Kidney epithelial cell (primary cell): ENCODE results near the gene NPHP4. TPM values are rescaled to one million over a fixed set of nuclear protein-coding genes. Genes with fewer than 3 reads are reported as not detected.
A peak's percentile ranks its signal among the peaks of the same experiment; 100 is the strongest.

Source experiments
- DNase-seq: peaks from one replicate; pipeline ENCODE4 v3.0.0-alpha.2; 2010; ENCODE audit warnings: low read depth
- H3K27me3 ChIP-seq: 2 replicates; pipeline ENCODE4 v1.6.0; 2011; ENCODE audit warnings: low read length; ENCODE audit not compliant: control insufficient read depth, insufficient read depth
- H3K36me3 ChIP-seq: 2 replicates; pipeline ENCODE4 v1.5.1; 2011; ENCODE audit warnings: low read length; ENCODE audit not compliant: control insufficient read depth, insufficient read depth
- H3K4me3 ChIP-seq: 2 replicates; pipeline ENCODE4 v1.5.1; 2011; ENCODE audit warnings: low read depth, mild to moderate bottlenecking, control low read depth, low read length
- total RNA-seq: library from RNA; depleted of rRNA; stranded (reverse); fragments of >200 nt; gene quantifications from 2 replicates; pipeline ENCODE4 v1.2.3, GENCODE V29; 2015
- TF ChIP-seq, protein P1 (sequence below): IDR thresholded peaks from 2 replicates; pipeline ENCODE4 v1.5.1; 2011; ENCODE audit warnings: mild to moderate bottlenecking, moderate library complexity, low read length, control low read depth, inconsistent platforms; ENCODE audit not compliant: insufficient read depth, poor library complexity, severe bottlenecking

NPHP4 gene
- total RNA-seq, 1 donor from 2014 or later, result 6.6 TPM

DNA sequence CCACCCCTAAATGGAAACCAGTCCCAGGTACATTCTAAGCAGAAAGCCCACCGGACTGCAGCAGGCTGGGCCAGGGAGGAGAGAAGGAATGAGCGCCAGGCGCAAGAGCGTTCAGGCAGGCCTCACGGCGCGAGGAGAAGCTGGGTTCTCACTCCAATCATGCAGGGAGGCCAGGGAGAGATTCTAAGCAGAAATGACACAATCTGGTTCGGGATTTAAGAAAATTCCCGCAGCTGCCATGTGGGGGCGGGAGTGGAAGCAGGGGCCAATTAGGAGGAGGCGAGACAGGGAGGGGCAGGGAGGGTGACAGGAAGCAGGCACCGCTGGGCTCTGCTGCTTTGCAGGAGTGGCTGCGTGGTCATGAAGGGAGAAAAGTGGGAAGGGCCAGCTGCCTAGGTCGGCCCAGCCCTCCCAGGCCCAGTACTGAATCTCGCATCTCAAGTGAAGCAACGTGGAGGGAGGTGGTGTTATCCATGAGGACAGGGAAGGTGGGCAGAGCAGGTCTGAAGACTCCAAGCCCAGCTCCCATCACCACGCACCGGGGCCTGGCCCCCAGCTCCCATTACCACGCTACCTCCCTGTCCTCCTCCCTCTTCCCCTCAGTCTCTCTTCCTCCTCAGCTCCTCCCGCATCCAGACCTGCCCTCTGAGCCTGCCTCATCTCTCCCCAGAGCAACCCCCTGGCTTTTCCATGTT is 11.8 kb downstream of the NPHP4 start:
- DNase-seq, result peak; percentile 42
- H3K36me3 ChIP-seq, result no peaks in the 10 kb centered on the region

DNA sequence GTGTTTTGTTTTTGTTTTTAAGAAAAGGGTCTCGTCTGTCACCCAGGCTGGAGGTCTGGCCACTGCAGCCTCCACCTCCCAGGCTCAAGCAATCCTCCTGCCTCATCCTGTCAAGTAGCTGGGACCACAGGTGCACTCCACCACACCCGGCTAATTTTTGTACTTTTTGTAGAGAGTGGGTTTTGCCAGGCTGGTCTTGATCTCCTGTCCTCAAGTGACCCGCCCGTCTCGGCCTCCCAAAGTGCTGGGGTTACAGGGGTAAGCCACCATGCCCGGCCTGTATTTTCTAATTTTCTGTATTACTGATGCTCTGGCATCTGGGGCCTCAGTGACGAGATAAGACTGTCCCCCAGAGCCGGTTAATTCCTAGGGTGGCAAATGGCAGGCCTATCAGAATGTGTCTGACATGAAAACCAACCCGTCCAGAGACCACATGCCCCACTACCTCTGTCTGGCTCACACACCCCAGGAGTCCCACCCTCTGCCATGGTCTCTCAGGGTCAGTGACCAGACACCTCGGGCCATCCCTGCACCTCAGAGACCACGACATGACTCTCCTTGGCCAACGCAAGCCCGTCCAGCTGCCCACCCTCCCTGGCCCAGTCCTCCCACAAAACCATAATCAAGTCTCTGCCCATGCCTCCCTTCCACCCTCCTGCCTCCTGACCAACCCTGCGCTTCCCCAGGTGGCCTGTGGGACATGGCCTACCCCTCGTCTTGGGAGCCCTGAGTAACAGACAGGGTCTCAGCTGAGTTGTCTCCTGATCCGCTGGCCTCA is 12.5 kb downstream of the NPHP4 start:
- no peak for DNase-seq
- H3K27me3 ChIP-seq, result no peaks in the 10 kb centered on the region
- no peak overlapping the region for H3K4me3 ChIP-seq
- TF ChIP-seq, protein P1, sequence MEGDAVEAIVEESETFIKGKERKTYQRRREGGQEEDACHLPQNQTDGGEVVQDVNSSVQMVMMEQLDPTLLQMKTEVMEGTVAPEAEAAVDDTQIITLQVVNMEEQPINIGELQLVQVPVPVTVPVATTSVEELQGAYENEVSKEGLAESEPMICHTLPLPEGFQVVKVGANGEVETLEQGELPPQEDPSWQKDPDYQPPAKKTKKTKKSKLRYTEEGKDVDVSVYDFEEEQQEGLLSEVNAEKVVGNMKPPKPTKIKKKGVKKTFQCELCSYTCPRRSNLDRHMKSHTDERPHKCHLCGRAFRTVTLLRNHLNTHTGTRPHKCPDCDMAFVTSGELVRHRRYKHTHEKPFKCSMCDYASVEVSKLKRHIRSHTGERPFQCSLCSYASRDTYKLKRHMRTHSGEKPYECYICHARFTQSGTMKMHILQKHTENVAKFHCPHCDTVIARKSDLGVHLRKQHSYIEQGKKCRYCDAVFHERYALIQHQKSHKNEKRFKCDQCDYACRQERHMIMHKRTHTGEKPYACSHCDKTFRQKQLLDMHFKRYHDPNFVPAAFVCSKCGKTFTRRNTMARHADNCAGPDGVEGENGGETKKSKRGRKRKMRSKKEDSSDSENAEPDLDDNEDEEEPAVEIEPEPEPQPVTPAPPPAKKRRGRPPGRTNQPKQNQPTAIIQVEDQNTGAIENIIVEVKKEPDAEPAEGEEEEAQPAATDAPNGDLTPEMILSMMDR, result no peak
- no peaks in the 10 kb centered on the region for H3K36me3 ChIP-seq

More for the DNA sequence above, 11.8 kb downstream of the NPHP4 start:
- TF ChIP-seq, protein P1, result peak; percentile 38
- H3K4me3 ChIP-seq, result no peak overlapping the region
- no peaks in the 10 kb centered on the region for H3K27me3 ChIP-seq

DNA sequence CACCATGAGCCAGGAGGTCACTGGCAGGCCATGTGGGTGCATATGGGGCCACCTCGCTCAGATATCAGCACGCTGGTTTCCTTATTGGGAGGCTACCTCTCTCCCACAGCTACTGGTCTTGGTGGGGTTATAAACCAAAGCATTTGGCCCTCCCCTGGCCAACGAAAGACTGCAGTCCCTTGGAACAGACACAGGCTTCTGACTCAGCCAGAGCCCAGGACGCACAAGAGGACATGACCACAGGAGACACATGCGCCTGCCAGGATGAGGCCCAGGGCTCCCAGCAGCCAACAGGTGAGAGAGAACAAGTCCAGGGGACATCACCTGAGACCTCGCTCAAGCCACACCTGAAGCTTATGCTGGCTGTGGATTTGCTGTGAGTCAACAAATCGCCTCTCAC is 13.8 kb downstream of the NPHP4 start:
- Histone ChIP-seq H3K4me3 (no peak overlapping the region), H3K27me3 (no peaks in the 10 kb centered on the region), H3K36me3 (no peaks in the 10 kb centered on the region)
- TF ChIP-seq, protein P1, result no peak
- no peak for DNase-seq

DNA sequence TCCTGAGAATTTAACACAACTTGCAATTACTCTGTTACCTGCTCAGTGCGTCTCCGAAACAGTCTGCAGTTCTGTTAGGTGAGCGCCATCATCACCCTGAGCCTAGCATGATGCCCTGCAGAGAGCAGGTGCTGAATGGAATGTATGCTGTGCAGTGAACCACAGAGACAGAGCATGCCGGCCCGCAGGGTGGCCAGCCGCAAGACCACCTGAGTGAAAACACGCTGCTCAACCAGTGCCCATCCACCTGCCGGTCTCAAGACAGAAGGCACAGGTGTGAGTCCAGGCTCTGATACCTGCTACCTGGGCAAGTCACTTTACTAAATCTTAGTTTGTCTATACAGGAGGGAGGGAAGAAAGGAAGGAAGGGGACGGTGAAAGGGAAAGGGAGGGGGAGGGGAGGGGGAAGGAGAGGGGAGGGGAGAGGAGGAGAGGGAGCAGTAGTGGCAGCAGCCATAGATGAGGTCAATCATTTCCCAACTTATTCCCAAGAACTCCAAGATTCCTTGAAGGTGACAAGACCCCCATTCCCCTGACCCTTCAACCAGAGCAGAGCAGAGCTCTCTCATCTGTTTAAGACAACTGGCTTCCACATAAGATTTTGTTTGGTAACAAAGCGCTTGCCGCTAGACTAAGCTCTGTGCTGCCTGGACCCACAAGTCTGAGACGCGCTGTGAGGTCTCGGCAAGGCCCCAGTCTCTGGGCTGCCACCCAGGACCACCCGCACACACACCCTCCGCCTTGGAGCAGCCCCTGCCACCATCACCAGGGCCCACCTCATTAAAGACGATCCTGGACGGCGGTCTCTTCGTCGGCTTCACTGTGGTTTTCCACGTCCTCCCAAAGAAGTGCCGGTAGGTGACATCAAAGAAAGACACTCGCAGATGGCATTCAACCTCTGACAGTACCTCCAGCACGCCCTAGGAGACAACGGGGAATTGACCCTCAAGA is 14.5 kb downstream of the NPHP4 start:
- Histone ChIP-seq H3K27me3 (no peaks in the 10 kb centered on the region), H3K36me3 (no peaks in the 10 kb centered on the region), H3K4me3 (no peak overlapping the region)
- DNase-seq, result no peak
- TF ChIP-seq, protein P1, result no peak

DNA sequence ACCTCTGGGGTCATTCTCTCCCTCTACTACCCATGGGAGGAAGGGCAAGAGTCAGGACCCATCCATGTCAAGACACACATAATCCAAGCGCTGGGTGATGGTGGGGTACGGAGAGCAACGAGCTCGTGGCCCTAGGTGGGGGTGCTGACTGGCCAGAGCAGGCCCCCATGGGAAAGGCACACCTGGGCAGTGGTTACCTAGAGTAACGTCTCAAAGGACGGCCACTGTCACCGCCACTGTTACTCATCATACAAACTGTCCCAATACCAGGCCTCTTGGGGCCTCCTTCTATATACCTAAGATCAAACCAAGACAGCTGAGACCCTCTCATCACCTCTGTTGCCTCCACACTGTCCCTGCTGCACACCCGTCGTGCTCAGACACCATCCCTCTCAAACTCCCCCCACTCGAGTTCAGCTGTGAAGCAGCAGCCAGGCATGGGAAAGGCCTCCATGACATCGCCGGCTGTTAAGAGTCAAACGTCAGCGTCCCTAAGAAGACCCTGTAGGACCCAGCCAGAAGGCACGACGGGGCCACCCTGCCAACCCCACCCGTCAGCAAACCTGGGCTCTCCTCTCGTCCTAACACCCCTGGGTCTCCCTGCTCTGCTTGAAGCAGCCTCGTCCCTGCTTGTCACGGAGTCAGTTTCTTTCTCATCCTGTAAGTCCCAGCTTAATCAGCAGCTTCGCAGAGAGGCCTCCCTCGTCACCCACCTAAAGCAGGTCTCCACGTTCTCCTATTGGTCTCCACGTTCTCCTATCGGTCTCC is 15.3 kb downstream of the NPHP4 start:
- DNase-seq, result no peak
- Histone ChIP-seq H3K4me3 (no peak overlapping the region), H3K27me3 (no peaks in the 10 kb centered on the region), H3K36me3 (no peaks in the 10 kb centered on the region)
- TF ChIP-seq, protein P1, result no peak
